Measurements from ENCODE around the gene JOSD1.

DNA sequence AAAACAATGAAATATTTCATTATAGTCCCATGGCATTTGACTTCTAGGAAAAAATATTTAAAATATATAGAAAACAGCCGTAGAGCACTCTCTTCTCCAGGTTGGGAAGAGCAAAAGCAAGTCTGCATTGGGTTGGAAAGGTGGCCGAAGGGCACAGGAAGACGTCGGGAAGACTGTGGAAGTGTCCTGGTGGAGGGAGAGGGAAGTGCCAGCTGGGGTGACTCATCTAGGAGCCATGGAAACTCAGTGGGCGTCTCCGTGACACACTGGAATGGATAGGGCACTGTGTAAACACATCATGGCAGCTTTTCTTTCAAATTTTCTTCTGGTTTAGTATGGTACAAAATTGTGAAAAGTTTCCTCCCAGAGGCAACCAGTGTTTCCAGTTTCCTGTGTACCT, 17.7 kb upstream of the JOSD1 start:
- TF ChIP-seq, protein P1, sequence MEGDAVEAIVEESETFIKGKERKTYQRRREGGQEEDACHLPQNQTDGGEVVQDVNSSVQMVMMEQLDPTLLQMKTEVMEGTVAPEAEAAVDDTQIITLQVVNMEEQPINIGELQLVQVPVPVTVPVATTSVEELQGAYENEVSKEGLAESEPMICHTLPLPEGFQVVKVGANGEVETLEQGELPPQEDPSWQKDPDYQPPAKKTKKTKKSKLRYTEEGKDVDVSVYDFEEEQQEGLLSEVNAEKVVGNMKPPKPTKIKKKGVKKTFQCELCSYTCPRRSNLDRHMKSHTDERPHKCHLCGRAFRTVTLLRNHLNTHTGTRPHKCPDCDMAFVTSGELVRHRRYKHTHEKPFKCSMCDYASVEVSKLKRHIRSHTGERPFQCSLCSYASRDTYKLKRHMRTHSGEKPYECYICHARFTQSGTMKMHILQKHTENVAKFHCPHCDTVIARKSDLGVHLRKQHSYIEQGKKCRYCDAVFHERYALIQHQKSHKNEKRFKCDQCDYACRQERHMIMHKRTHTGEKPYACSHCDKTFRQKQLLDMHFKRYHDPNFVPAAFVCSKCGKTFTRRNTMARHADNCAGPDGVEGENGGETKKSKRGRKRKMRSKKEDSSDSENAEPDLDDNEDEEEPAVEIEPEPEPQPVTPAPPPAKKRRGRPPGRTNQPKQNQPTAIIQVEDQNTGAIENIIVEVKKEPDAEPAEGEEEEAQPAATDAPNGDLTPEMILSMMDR (IDR thresholded peaks at IDR 0.05), result peak; percentile 29 to 82 (median 68)
- TF ChIP-seq POLR2A (IDR thresholded peaks at IDR 0.05), result no peak
